Ectodermal cell (in vitro differentiated cells): ENCODE results near the gene ASB6.

Source experiments
- H3K27ac ChIP-seq: 2 replicates; pipeline ENCODE4 v1.7.0; 2013; ENCODE audit warnings: mild to moderate bottlenecking, low read depth, low read length; ENCODE audit not compliant: insufficient read depth, poor library complexity, severe bottlenecking
- H3K27me3 ChIP-seq: 2 replicates; pipeline ENCODE4 v1.7.0; 2013; ENCODE audit warnings: mild to moderate bottlenecking, low read length; ENCODE audit not compliant: insufficient read depth, control insufficient read depth, poor library complexity, severe bottlenecking
- H3K36me3 ChIP-seq: one replicate; pipeline ENCODE4 v1.7.0; 2013; ENCODE audit warnings: low read length; ENCODE audit not compliant: control insufficient read depth, insufficient read depth
- H3K4me1 ChIP-seq: one replicate; pipeline ENCODE4 v1.7.0; 2013; ENCODE audit warnings: low read length; ENCODE audit not compliant: control insufficient read depth, insufficient read depth
- H3K4me3 ChIP-seq: 2 replicates; pipeline ENCODE4 v1.7.0; 2013; ENCODE audit warnings: low read depth, low read length, control low read depth; ENCODE audit not compliant: insufficient read depth
- H3K9me3 ChIP-seq: 2 replicates; pipeline ENCODE4 v1.7.0; 2013; ENCODE audit warnings: mild to moderate bottlenecking, low read length, moderate library complexity; ENCODE audit not compliant: control insufficient read depth
- WGBS, 2 experiments: methylation state at CpG; one replicate each; pipeline ENCODE4 v1.1.7; 2013; ENCODE audit warnings: missing lambda C conversion rate in 2 of 2; 5-methylcytosine and 5-hydroxymethylcytosine counted together

ASB6 gene

GRCh38 chr9:129627556-129628440, 14.2 kb downstream of the ASB6 start:
- Histone ChIP-seq H3K4me1 (peaks cover 10% of the 10 kb centered on the region), H3K27ac (no peak overlapping the region), H3K27me3 (no peaks in the 10 kb centered on the region), H3K36me3 (peaks cover 4% of the 10 kb centered on the region), H3K4me3 (peak overlapping the region; percentile 75), H3K9me3 (no peaks in the 10 kb centered on the region)
- 83 to 87% methylated on average over 12 of the region's 12 CpGs for WGBS, 2 experiments

- 9 to 11% methylated on average over 20 of the region's 20 CpGs for WGBS, 2 experiments
- Histone ChIP-seq H3K4me3 (peak overlapping the region; percentile 75), H3K27me3 (peaks cover 4% of the 10 kb centered on the region), H3K9me3 (no peaks in the 10 kb centered on the region), H3K27ac (no peak overlapping the region), H3K4me1 (peaks cover 10% of the 10 kb centered on the region), H3K36me3 (no peaks in the 10 kb centered on the region)
These were observed 15.2 kb downstream of the ASB6 start for GRCh38 chr9:129626625-129627284.

GRCh38 chr9:129626079-129626624, 15.8 kb downstream of the ASB6 start, which contains the start of gene NTMT1:
TSS of gene NTMT1 (plus strand) at chr9:129626163. CDS start at chr9:129632704, 6,541 bp downstream.
- H3K4me1 ChIP-seq, result peaks cover 11% of the 10 kb centered on the region
- peak within 1 kb of the TSS; percentile 75 for H3K4me3 ChIP-seq
- no peaks in the 10 kb centered on the region for H3K9me3 ChIP-seq
- WGBS, 2 experiments, result 0% methylated on average over 55 of the region's 55 CpGs
- H3K36me3 ChIP-seq, result no peaks in the 10 kb centered on the region
- H3K27me3 ChIP-seq, result peaks cover 10% of the 10 kb centered on the region
- H3K27ac ChIP-seq, result peak within 1 kb of the TSS; percentile 41

GRCh38 chr9:129624947-129625346, 17.0 kb downstream of the ASB6 start:
- no peak overlapping the region for H3K4me3 ChIP-seq
- H3K9me3 ChIP-seq, result no peaks in the 10 kb centered on the region
- WGBS, 2 experiments, result 82 to 85% methylated on average over 9 of the region's 9 CpGs
- H3K27ac ChIP-seq, result no peak overlapping the region
- no peaks in the 10 kb centered on the region for H3K36me3 ChIP-seq
- peaks cover 22% of the 10 kb centered on the region for H3K27me3 ChIP-seq
- peaks cover 15% of the 10 kb centered on the region for H3K4me1 ChIP-seq

GRCh38 chr9:129624168-129624759, 17.7 kb downstream of the ASB6 start:
- Histone ChIP-seq H3K9me3 (no peaks in the 10 kb centered on the region), H3K27ac (no peak overlapping the region), H3K4me3 (no peak overlapping the region), H3K4me1 (peaks cover 15% of the 10 kb centered on the region), H3K27me3 (peaks cover 29% of the 10 kb centered on the region), H3K36me3 (no peaks in the 10 kb centered on the region)
- 50 to 54% methylated on average over 12 of the region's 12 CpGs for WGBS, 2 experiments

- 90 to 93% methylated on average over 6 of the region's 6 CpGs for WGBS, 2 experiments
- H3K27me3 ChIP-seq, result peaks cover 35% of the 10 kb centered on the region
These were observed 18.6 kb downstream of the ASB6 start for GRCh38 chr9:129623331-129623730.

GRCh38 chr9:129620669-129621295, 21.2 kb downstream of the ASB6 start, which contains the start of gene C9orf50:
TSS of gene C9orf50 (minus strand) at chr9:129621101. CDS start at chr9:129620574, 527 bp downstream.
- Histone ChIP-seq H3K4me3 (peak within 1 kb of the TSS; percentile 23), H3K27ac (no peak within 1 kb of the TSS), H3K9me3 (no peaks in the 10 kb centered on the region), H3K4me1 (peaks cover 5% of the 10 kb centered on the region), H3K36me3 (no peaks in the 10 kb centered on the region), H3K27me3 (peaks cover 35% of the 10 kb centered on the region)
- WGBS, 2 experiments, result 25 to 28% methylated on average over 21 of the region's 21 CpGs

More at GRCh38 chr9:129623331-129623730, 18.6 kb downstream of the ASB6 start:
- Histone ChIP-seq H3K4me1 (peaks cover 15% of the 10 kb centered on the region), H3K9me3 (no peaks in the 10 kb centered on the region), H3K36me3 (no peaks in the 10 kb centered on the region), H3K27ac (no peak overlapping the region), H3K4me3 (no peak overlapping the region)

GRCh38 chr9:129619787-129620668, 21.9 kb downstream of the ASB6 start:
- peaks cover 5% of the 10 kb centered on the region for H3K4me1 ChIP-seq
- WGBS, 2 experiments, result 2% methylated on average over 82 of the region's 82 CpGs
- no peak overlapping the region for H3K27ac ChIP-seq
- peak overlapping the region; percentile 23 for H3K4me3 ChIP-seq
- H3K27me3 ChIP-seq, result peaks cover 35% of the 10 kb centered on the region
- H3K36me3 ChIP-seq, result no peaks in the 10 kb centered on the region
- no peaks in the 10 kb centered on the region for H3K9me3 ChIP-seq

- Histone ChIP-seq H3K27me3 (peaks cover 35% of the 10 kb centered on the region), H3K27ac (no peak overlapping the region), H3K9me3 (no peaks in the 10 kb centered on the region), H3K4me1 (peaks cover 22% of the 10 kb centered on the region), H3K4me3 (no peak overlapping the region), H3K36me3 (no peaks in the 10 kb centered on the region)
- WGBS, 2 experiments, result 13 to 25% methylated on average over 1 of the region's 1 CpG
These were observed 24.8 kb downstream of the ASB6 start for GRCh38 chr9:129617167-129617566.
